Caco-2 (cell line): ENCODE results near the gene AHCYL2. TPM values are rescaled to one million over a fixed set of nuclear protein-coding genes. Genes with fewer than 3 reads are reported as not detected.

Experiments
- BruUV-seq: library from RNA; stranded (reverse); fragments of 400-500 nt; replicated peaks from 2 replicates; lab custom pipeline; 2021; lab: Mats Ljungman, UMichigan
- CTCF ChIA-PET: fragments of 300-600 bp; sonication (Branson Sonifier 250); formaldehyde crosslinking; loops from one replicate; lab custom pipeline; 2022; ENCODE audit warnings: antibody characterized with exemption; lab: Charles Lee
- POLR2A ChIA-PET: fragments of 300-600 bp; sonication (Branson Sonifier 250); formaldehyde crosslinking; loops from one replicate; lab custom pipeline; 2022; ENCODE audit warnings: antibody characterized with exemption; lab: Charles Lee
- DNase-seq, 2 experiments: peaks; one replicate each; pipeline versions ENCODE4 v3.0.0 to v3.0.0-alpha.2; 2020 to 2022
- H3K27me3 ChIP-seq: replicated peaks from 2 replicates; pipeline ENCODE4 v1.6.0; 2011; ENCODE audit warnings: low read length; ENCODE audit not compliant: control insufficient read depth, insufficient read depth
- H3K36me3 ChIP-seq: 2 replicates; pipeline ENCODE4 v1.5.1; 2011; ENCODE audit warnings: low read length; ENCODE audit not compliant: control insufficient read depth, insufficient read depth
- H3K4me1 ChIP-seq: fragments of 250-450 bp; sonication (Bioruptor Pico); 2 replicates; pipeline ENCODE4 v1.5.1; 2020; ENCODE audit warnings: mild to moderate bottlenecking
- H3K4me3 ChIP-seq: 2 replicates; pipeline ENCODE4 v1.5.1; 2011; ENCODE audit warnings: low read depth, mild to moderate bottlenecking, control low read depth, low read length
- H3K9me3 ChIP-seq: fragments of 250-450 bp; sonication (Bioruptor Pico); 2 replicates; pipeline ENCODE4 v1.5.1; 2020; ENCODE audit warnings: mild to moderate bottlenecking, moderate library complexity
- H3K27ac Mint-ChIP-seq: one replicate; pipeline ENCODE4 v1.8.0; 2022; ENCODE audit warnings: mixed read lengths; ENCODE audit not compliant: unreplicated experiment
- H3K27me3 Mint-ChIP-seq: one replicate; pipeline ENCODE4 v1.8.0; 2022; ENCODE audit warnings: mixed read lengths; ENCODE audit not compliant: insufficient read depth, unreplicated experiment
- H3K36me3 Mint-ChIP-seq: one replicate; pipeline ENCODE4 v1.8.0; 2022; ENCODE audit warnings: mild to moderate bottlenecking, mixed read lengths; ENCODE audit not compliant: insufficient read depth, unreplicated experiment
- H3K4me1 Mint-ChIP-seq: one replicate; pipeline ENCODE4 v1.8.0; 2022; ENCODE audit warnings: low read depth, mixed read lengths; ENCODE audit not compliant: unreplicated experiment
- H3K4me3 Mint-ChIP-seq: one replicate; pipeline ENCODE4 v1.8.0; 2022; ENCODE audit warnings: mild to moderate bottlenecking, moderate library complexity, mixed read lengths; ENCODE audit not compliant: unreplicated experiment
- H3K9me3 Mint-ChIP-seq: one replicate; pipeline ENCODE4 v1.8.0; 2022; ENCODE audit warnings: mixed read lengths; ENCODE audit not compliant: unreplicated experiment
- intact Hi-C: fragments of 100-400 bp; cut with micrococcal nuclease; formaldehyde crosslinking; loops from one replicate; pipeline ENCODE4 v1.10.0; 2022; ENCODE audit not compliant: unreplicated experiment
- total RNA-seq: library from RNA; stranded (reverse); gene quantifications from 2 replicates; pipeline ENCODE4 v1.2.3, GENCODE V29; 2022
- TF ChIP-seq, protein P1 (sequence below), 2 experiments: fragments of 200-600 bp in 1 of 2; IDR thresholded peaks; 1 replicate in 1 of 2; 2 replicates in 1 of 2; pipeline versions ENCODE4 v1.5.1 to v1.8.0; 2011 to 2022; ENCODE audit warnings: antibody characterized with exemption in 1 of 2, control low read depth in 1 of 2, inconsistent platforms in 1 of 2, low read depth in 1 of 2, low read length in 1 of 2, mild to moderate bottlenecking in 1 of 2, moderate library complexity in 1 of 2; ENCODE audit not compliant: insufficient read depth in 1 of 2, severe bottlenecking in 1 of 2, unreplicated experiment in 1 of 2

AHCYL2 gene
- total RNA-seq, 1 experiment from 2014 or later = 15.8 TPM

DNA sequence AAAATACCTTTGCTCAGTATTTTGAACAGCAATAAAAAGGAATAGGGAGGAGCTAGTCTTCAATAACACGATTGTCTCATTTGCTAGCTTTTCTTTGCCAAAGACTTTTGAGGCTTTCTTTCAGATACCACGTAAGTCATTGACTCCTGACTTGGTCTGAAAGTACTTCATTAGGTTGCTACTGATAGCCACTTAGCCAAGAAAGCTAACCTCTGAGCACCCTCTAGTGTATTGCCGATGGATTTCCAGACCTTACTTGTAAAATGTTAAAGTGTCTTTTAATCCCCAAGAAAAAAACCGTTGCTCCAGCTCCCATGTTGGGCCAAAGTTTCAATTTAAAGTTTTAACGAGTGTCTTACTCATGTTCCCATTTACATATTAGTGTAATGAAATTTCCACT is 146.0 kb downstream of the AHCYL2 start:
- Mint-ChIP-seq H3K4me3 (no peak overlapping the region), H3K27ac (no peak overlapping the region), H3K27me3 (no peaks in the 10 kb centered on the region), H3K36me3 (no peaks in the 10 kb centered on the region), H3K4me1 (peaks cover 13% of the 10 kb centered on the region), H3K9me3 (no peaks in the 10 kb centered on the region)
- Histone ChIP-seq H3K27me3 (no peaks in the 10 kb centered on the region), H3K4me3 (no peak overlapping the region), H3K36me3 (no peaks in the 10 kb centered on the region), H3K4me1 (no peaks in the 10 kb centered on the region), H3K9me3 (no peaks in the 10 kb centered on the region)
- ChIA-PET CTCF (interaction anchor here (0.7 to 1.6 kb wide), 4 partner anchors 28 to 610 kb away, joined by 3 to 4 read pairs (median 3); partner anchors contain the start of gene STRIP2), POLR2A (interaction anchor here (0.6 kb wide), 1 partner anchor 31 kb away, joined by 3 read pairs; no protein-coding TSS in a partner anchor)
- TF ChIP-seq, protein P1, sequence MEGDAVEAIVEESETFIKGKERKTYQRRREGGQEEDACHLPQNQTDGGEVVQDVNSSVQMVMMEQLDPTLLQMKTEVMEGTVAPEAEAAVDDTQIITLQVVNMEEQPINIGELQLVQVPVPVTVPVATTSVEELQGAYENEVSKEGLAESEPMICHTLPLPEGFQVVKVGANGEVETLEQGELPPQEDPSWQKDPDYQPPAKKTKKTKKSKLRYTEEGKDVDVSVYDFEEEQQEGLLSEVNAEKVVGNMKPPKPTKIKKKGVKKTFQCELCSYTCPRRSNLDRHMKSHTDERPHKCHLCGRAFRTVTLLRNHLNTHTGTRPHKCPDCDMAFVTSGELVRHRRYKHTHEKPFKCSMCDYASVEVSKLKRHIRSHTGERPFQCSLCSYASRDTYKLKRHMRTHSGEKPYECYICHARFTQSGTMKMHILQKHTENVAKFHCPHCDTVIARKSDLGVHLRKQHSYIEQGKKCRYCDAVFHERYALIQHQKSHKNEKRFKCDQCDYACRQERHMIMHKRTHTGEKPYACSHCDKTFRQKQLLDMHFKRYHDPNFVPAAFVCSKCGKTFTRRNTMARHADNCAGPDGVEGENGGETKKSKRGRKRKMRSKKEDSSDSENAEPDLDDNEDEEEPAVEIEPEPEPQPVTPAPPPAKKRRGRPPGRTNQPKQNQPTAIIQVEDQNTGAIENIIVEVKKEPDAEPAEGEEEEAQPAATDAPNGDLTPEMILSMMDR (IDR thresholded peaks at IDR 0.05; ENCODE audit: insufficient read depth in 1 of 2, low read depth in 1 of 2, low read length in 1 of 2, severe bottlenecking in 1 of 2, unreplicated experiment in 1 of 2) = peak in 1 of 2 experiments; percentile 1
- intact Hi-C loops = no loop called here
- no peak for DNase-seq
- no TSS peak for BruUV-seq

DNA sequence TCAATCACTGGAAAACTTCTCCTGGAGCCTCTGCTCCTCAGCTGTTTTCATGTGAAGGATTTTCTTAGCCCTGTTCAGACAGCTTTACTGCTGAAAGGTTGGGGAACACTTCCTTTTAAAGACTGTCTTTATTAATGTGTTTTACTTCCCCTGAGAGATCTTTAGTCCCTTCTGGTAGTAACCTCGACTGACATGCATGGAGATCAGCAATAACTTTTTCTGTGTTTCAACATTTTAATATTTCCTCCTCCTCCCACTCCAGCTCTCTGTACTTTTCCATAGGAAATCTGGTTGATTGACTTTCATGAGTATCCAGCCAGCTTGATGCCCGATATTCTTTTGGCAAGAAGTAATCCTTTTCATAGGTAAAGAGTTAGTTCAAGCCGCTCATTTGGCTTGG is 146.7 kb downstream of the AHCYL2 start:
- Histone ChIP-seq H3K36me3 (no peaks in the 10 kb centered on the region), H3K4me3 (no peak overlapping the region), H3K27me3 (no peaks in the 10 kb centered on the region), H3K9me3 (no peaks in the 10 kb centered on the region), H3K4me1 (no peaks in the 10 kb centered on the region)
- no peak overlapping the region for H3K27ac Mint-ChIP-seq
- BruUV-seq = no TSS peak
- no peaks in the 10 kb centered on the region for H3K9me3 Mint-ChIP-seq
- no peak overlapping the region for H3K4me3 Mint-ChIP-seq
- peaks cover 13% of the 10 kb centered on the region for H3K4me1 Mint-ChIP-seq
- no peak for DNase-seq
- TF ChIP-seq, protein P1 (IDR thresholded peaks at IDR 0.05; ENCODE audit: insufficient read depth in 1 of 2, low read depth in 1 of 2, low read length in 1 of 2, severe bottlenecking in 1 of 2, unreplicated experiment in 1 of 2) = no peak
- POLR2A ChIA-PET = interaction anchor here (0.6 kb wide), 1 partner anchor 30 kb away, joined by 3 read pairs; no protein-coding TSS in a partner anchor
- H3K27me3 Mint-ChIP-seq = no peaks in the 10 kb centered on the region
- H3K36me3 Mint-ChIP-seq = no peaks in the 10 kb centered on the region
- CTCF ChIA-PET = interaction anchor here (1.0 to 1.6 kb wide), 3 partner anchors 28 to 62 kb away, joined by 3 to 4 read pairs (median 3); partner anchors contain the start of gene STRIP2
- intact Hi-C loops = no loop called here

DNA sequence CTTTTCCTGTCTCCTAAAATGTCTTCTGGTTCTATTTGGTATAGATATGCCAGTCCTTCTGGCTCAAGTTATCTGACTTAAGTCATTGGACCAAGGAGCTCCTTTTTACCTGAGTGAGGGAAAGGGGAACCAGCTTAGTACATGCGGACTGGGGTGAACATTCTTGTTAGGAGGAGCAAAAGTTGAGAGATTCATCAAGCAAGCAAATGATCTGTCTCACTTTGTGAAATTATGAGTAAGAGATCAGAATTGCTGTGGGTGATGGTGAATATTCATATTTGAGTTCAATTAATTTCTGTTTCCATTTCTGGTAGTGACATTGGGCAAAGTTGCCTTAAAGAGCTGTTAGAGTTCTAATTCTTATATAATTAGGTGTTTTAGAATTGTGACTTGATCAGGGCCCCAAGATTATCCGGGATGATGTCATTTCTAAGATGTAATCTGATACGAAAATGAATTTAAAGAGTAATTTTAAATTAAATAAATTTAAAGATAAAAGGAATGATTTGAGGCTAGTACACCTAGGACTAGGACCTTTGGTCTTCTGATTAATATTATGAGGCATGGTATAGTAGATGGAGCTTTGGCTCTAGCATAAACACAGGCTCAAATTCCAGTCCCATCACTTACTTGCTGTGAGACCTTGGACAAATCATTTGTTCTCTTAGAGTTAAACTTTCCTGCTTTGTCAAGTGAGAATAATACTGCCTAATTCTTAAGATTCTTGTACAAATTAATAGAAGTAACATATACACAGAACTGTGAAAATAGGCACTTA is 149.0 kb downstream of the AHCYL2 start:
- H3K36me3 ChIP-seq = no peaks in the 10 kb centered on the region
- no TSS peak for BruUV-seq
- Mint-ChIP-seq H3K4me1 (no peaks in the 10 kb centered on the region), H3K27ac (no peak overlapping the region), H3K27me3 (no peaks in the 10 kb centered on the region), H3K4me3 (no peak overlapping the region), H3K9me3 (no peaks in the 10 kb centered on the region), H3K36me3 (no peaks in the 10 kb centered on the region)
- ChIA-PET CTCF (interaction anchor here (0.6 kb wide), 1 partner anchor 450 kb away, joined by 9 read pairs; no protein-coding TSS in a partner anchor), POLR2A (no interaction called here)
- TF ChIP-seq, protein P1 (IDR thresholded peaks at IDR 0.05; ENCODE audit: insufficient read depth in 1 of 2, low read depth in 1 of 2, low read length in 1 of 2, severe bottlenecking in 1 of 2, unreplicated experiment in 1 of 2) = no peak
- no peaks in the 10 kb centered on the region for H3K9me3 ChIP-seq
- no peak overlapping the region for H3K4me3 ChIP-seq
- DNase-seq = no peak
- intact Hi-C loops = no loop called here
- no peaks in the 10 kb centered on the region for H3K27me3 ChIP-seq
- no peaks in the 10 kb centered on the region for H3K4me1 ChIP-seq
